ACC112 (cell line): ENCODE data around the gene GCN1.

Experiments
- H2AFZ ChIP-seq: fragments of 200-600 bp; sonication (generic); one replicate; pipeline ENCODE4 v1.6.0; 2017; ENCODE audit warnings: antibody characterized with exemption, low read length; ENCODE audit not compliant: unreplicated experiment
- H3K27ac ChIP-seq: fragments of 200-600 bp; sonication (generic); 2 replicates; pipeline ENCODE4 v1.5.1; 2014; ENCODE audit warnings: low read depth, mild to moderate bottlenecking, antibody characterized with exemption, low read length, moderate library complexity
- H3K27me3 ChIP-seq: fragments of 200-600 bp; sonication (generic); 2 replicates; pipeline ENCODE4 v1.6.1; 2014; ENCODE audit warnings: mild to moderate bottlenecking, antibody characterized with exemption, low read length, moderate library complexity, mixed read lengths; ENCODE audit not compliant: insufficient read depth
- H3K36me3 ChIP-seq: fragments of 200-600 bp; sonication (generic); 2 replicates; pipeline ENCODE4 v1.6.1; 2016; ENCODE audit warnings: mild to moderate bottlenecking, antibody characterized with exemption, low read length, moderate library complexity, mixed read lengths; ENCODE audit not compliant: insufficient read depth
- H3K4me1 ChIP-seq: fragments of 200-600 bp; sonication (generic); one replicate; pipeline ENCODE4 v1.6.1; 2016; ENCODE audit warnings: low read length, mixed read lengths; ENCODE audit not compliant: insufficient read depth, unreplicated experiment, control insufficient read depth
- H3K4me3 ChIP-seq: fragments of 200-600 bp; sonication (generic); 2 replicates; pipeline ENCODE4 v1.5.1; 2014; ENCODE audit warnings: mild to moderate bottlenecking, low read depth, low read length
- H3K79me2 ChIP-seq: fragments of 200-600 bp; sonication (generic); one replicate; pipeline ENCODE4 v1.6.0; 2016; ENCODE audit warnings: low read length; ENCODE audit not compliant: control insufficient read depth, unreplicated experiment, insufficient read depth

The GCN1 gene

DNA sequence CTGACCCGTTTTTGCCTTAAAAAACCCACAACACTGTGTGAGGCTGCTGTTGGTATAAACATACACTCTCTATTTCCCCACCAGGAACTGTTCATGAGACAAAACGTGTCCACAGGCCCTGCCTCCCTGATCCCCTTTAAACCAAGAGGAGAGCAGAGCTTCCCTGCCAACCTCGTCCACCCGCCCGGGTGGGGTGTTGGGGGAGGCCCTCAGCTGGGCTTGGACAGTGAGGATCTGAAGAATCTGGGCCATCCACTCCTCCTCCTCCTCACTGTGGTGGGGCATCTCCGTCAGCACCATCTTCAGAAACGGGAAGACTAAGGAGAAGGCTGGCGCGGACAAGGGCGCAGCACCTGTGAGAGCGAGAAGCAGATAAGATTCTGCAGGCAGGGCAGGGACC lies 36.8 kb downstream of the GCN1 start:
- peaks cover 44% of the 10 kb centered on the region for H3K36me3 ChIP-seq

DNA sequence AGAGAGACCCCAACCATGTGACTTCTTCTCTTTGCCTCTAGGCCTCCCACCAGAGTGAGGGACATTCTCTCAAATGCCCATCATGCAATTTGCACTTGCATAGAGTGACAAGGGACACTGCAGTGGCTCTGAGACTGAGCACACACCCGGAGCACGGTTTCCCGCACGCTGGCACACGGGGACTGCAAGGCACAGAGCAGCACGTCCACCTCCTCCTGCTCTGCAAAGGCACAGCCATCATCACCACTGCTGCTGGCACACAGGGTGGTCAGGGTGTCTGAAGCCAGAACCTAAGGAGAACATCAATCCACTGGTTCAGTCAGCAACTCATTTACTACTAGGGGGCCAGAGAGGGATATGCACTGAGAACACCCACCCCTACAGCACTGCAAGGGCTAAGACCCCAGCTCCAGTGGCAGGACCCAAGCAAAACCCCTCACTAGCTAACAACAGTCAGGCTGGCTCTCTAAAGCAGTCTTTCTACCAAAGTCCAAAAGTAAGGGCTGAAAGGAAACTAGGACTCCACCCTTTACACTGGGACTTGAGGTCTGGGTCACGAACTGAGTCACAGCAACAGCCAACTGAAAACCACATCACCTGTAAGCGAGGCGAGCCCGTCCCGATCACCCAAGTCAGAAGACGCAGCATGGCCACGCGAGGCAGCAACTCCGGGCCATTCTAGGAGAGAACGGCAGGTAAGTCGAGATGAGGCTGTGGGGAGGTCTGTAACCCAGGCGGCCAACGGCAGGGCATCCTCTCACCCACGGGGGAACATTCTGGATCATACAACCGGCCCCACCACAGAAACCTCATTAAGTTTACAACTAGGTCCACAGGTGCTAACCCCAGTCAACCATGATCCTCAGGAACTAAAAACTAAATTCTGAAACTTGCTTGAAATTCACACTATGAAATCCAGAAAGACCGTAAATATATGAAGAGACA lies 37.9 kb downstream of the GCN1 start:
- no peak overlapping the region for H3K27ac ChIP-seq
- H3K79me2 ChIP-seq: no peaks in the 10 kb centered on the region
- H3K4me3 ChIP-seq: no peak overlapping the region
- no peak overlapping the region for H2AFZ ChIP-seq
- no peaks in the 10 kb centered on the region for H3K4me1 ChIP-seq
- no peaks in the 10 kb centered on the region for H3K27me3 ChIP-seq
- peaks cover 41% of the 10 kb centered on the region for H3K36me3 ChIP-seq

More for the DNA sequence above, 36.8 kb downstream of the GCN1 start:
- Histone ChIP-seq H3K27me3 (no peaks in the 10 kb centered on the region), H3K27ac (no peak overlapping the region), H3K4me1 (no peaks in the 10 kb centered on the region), H3K79me2 (no peaks in the 10 kb centered on the region), H2AFZ (no peak overlapping the region), H3K4me3 (no peak overlapping the region)

DNA sequence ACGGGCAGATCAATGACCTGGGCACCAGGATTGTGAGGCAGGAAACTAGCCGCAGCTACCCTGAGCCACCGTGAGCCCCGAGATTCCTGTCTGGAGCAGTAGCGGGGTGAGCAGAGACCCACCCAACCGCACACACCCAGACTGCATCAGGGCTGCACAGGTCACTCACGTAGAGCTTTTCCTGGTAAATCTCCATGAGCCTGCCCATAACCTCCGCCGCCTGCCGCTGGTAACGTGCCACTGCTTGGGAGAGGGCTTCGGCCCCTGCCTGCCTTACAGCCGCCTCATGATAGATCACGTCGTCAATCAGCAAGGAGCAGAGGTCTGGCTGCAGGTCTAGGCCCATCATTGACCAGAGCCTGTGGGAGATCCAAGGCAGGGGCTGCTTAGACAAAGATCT lies 39.4 kb downstream of the GCN1 start:
- H3K36me3 ChIP-seq: peaks cover 37% of the 10 kb centered on the region

DNA sequence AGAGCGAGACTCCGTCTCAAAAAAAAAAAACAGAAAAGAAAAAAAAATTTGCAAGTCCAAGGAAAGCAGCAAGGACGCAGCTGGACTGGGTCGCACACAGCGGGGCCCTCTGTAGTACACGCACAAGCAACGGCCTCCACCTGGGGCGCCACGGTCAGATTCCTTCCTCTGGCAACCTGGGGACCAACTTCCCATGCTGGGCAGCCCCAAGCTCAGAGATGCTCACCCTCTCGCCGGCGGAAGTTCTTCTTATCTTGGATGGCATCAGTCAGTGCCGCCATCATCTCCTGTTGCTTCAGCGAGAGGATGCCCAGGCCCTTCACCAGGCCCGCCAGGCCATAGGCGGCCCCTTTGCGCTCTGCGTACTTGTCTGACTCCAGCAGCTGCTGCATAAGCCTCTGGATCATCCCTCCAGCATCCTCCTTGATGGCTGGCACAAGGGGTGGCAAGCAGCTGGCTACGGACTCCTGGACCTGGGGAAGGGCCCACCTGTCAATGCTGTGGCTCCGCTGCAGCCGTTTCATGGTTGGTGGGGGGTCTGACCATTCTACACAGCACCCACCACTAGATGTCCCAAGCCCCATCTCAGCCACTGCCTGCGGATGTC lies 43.5 kb downstream of the GCN1 start:
- peaks cover 26% of the 10 kb centered on the region for H3K36me3 ChIP-seq
- H2AFZ ChIP-seq: no peak overlapping the region
- no peaks in the 10 kb centered on the region for H3K27me3 ChIP-seq
- no peaks in the 10 kb centered on the region for H3K4me1 ChIP-seq
- no peak overlapping the region for H3K4me3 ChIP-seq
- H3K27ac ChIP-seq: no peak overlapping the region
- no peaks in the 10 kb centered on the region for H3K79me2 ChIP-seq

More for the DNA sequence above, 39.4 kb downstream of the GCN1 start:
- Histone ChIP-seq H3K4me3 (no peak overlapping the region), H3K27ac (no peak overlapping the region), H3K79me2 (no peaks in the 10 kb centered on the region), H3K27me3 (no peaks in the 10 kb centered on the region), H2AFZ (no peak overlapping the region), H3K4me1 (no peaks in the 10 kb centered on the region)

DNA sequence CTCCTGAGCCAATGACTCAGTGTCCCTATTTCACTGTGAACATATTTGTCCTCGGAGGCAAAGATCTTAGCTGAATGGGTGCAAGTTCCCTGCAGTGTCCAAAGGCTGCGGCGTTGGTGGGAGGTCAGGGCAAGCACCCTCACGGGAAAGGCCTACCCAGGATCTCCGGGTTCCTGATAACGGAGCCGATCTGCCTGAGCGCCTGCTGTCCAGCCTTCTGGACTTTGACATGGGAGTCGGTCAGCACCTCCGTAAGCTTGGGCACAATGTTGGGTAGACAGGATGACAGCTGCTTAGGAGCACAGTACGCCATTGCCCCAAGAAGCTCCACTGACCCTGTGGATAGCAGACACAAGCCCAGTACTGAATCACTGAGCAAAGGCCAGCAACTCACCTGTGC lies 46.5 kb downstream of the GCN1 start:
- H3K36me3 ChIP-seq: peaks cover 22% of the 10 kb centered on the region
- no peak overlapping the region for H3K27ac ChIP-seq
- H3K4me3 ChIP-seq: no peak overlapping the region
- no peaks in the 10 kb centered on the region for H3K27me3 ChIP-seq
- H3K4me1 ChIP-seq: no peaks in the 10 kb centered on the region
- no peaks in the 10 kb centered on the region for H3K79me2 ChIP-seq
- no peak overlapping the region for H2AFZ ChIP-seq

DNA sequence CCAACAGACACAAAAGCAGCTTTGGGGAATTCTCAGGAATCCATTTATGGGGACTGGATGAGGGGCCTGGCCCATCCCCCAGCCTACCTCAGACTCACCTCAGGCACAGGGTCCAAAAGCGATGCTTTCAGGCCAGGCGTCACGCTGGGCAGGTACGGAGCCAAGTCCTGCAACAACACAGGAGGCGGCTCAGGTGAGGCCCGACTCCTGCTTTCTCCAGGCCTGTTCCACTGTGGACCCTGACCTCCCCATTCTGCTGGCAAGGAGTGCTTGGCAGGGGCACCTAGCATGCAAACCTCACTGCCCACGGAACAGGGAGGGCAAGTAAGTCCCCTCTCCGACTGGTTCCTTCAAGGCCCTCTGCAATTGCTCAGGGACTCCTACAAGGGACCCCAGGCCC lies 49.4 kb downstream of the GCN1 start:
- peaks cover 2% of the 10 kb centered on the region for H3K79me2 ChIP-seq
- peaks cover 36% of the 10 kb centered on the region for H3K36me3 ChIP-seq
- peaks cover 6% of the 10 kb centered on the region for H3K4me1 ChIP-seq
- H3K27me3 ChIP-seq: no peaks in the 10 kb centered on the region
- H3K4me3 ChIP-seq: no peak overlapping the region
- no peak overlapping the region for H2AFZ ChIP-seq
- H3K27ac ChIP-seq: no peak overlapping the region

DNA sequence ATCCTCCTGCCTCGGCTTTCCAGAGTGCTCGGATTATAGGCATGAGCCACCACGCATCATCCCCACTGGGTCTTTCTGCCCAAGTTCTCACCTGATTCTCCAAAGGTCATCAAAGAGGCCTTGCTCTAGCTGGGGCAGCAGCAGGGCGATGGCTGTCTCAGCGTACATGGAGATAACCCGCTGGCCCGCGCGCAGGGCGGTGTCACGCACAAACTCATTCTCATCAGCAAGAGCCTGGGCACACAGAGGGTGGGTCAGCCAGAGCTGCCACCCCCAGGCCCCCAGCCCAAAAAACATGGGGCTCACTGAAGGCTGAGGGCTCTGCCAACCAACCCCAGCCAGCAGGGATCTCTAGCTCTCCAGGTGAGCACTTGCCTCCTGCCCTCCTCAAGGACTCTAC lies 50.3 kb downstream of the GCN1 start:
- Histone ChIP-seq H3K4me1 (peaks cover 6% of the 10 kb centered on the region), H3K36me3 (peaks cover 37% of the 10 kb centered on the region), H2AFZ (no peak overlapping the region), H3K4me3 (no peak overlapping the region), H3K79me2 (peaks cover 2% of the 10 kb centered on the region), H3K27ac (no peak overlapping the region), H3K27me3 (no peaks in the 10 kb centered on the region)

DNA sequence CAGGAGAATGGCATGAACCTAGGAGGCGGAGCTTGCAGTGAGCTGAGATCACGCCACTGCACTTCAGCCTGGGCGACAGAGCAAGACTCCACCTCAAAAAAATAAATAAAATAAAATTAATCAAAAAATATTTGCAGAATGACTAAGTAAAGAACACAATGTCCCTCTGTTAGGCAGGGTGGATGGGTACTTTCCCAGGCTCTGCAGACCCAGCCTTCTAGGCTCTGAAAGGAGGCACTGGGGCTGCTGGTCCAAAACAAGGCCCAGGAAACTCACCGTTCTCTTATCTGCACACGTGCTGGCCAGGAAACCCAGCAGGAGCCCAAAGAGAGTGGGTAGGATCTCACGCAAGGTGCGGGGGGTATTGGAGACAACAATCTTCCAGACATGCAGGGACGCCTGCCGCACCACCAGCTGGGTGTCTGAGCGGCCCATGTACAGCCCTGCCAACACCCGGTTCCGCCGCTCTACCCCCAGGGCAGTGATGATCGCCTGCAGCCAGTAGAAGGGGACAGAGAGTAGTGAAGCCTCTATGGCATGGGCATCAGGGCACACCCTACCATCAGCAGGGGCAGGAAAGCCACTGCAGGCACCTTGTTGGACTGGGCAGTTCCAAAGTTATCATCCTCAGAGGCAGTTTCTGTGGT lies 52.2 kb downstream of the GCN1 start:
- no peak overlapping the region for H2AFZ ChIP-seq

DNA sequence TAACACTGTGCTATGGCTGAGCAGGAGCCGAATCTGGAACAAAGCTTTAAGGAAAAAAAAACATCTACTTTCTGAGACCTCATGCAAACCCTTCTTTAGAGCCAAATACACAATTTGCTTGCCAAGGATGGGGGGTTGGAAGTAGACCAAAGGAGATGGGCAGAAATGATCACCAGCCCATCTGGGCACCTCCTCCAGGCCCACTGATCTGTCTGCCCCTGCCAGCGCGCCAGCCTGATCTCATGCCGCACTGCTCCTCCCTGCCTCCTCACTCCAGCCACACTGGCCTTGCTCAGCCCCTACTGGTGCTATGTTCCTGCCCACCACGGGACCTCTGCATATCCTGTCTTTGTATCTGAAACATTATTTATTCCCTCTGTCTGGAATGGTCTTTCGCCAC lies 53.2 kb downstream of the GCN1 start:
- Histone ChIP-seq H3K79me2 (peaks cover 2% of the 10 kb centered on the region), H3K36me3 (peaks cover 43% of the 10 kb centered on the region), H3K27ac (no peak overlapping the region), H3K4me1 (peaks cover 6% of the 10 kb centered on the region), H2AFZ (no peak overlapping the region), H3K27me3 (no peaks in the 10 kb centered on the region), H3K4me3 (no peak overlapping the region)

More for the DNA sequence above, 52.2 kb downstream of the GCN1 start:
- Histone ChIP-seq H3K4me1 (peaks cover 6% of the 10 kb centered on the region), H3K27me3 (no peaks in the 10 kb centered on the region), H3K27ac (peak overlapping the region; percentile 73), H3K4me3 (no peak overlapping the region), H3K36me3 (peaks cover 37% of the 10 kb centered on the region), H3K79me2 (peaks cover 2% of the 10 kb centered on the region)

DNA sequence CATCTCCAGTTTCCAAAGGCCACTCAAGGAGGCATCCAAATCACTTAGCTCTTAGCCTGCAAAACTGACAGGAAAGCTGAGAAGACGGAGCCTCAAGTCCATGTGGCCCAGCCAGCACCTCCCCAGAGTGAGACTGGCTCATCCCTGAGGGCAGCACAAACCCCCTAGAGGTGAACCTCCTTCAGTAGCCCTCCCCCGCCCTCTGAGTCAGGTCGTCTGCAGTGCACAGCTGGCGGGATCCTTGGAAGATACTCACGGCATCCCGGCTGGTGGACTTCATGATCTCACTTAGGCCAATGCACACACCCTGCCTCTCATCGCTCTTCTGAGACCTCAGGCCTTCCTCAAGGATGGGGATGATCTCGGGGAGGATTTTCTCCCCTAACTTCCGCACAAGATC lies 53.9 kb downstream of the GCN1 start:
- Histone ChIP-seq H3K27ac (no peak overlapping the region), H3K79me2 (peaks cover 2% of the 10 kb centered on the region), H3K36me3 (peaks cover 47% of the 10 kb centered on the region), H3K4me1 (peaks cover 6% of the 10 kb centered on the region), H3K4me3 (no peak overlapping the region), H2AFZ (no peak overlapping the region), H3K27me3 (no peaks in the 10 kb centered on the region)
